K562 (cell line): ENCODE results near the gene VEGFA. TPM values are rescaled to one million over a fixed set of nuclear protein-coding genes. Genes with fewer than 3 reads are reported as not detected.

Experiments
- BHLHE40 ChIP-seq: IDR thresholded peaks from 2 replicates; pipeline ENCODE4 v1.6.1; 2011; ENCODE audit warnings: low read length, improper control_type of control experiment
- CEBPB ChIP-seq: fragments of 450-650 bp; IDR thresholded peaks from 2 replicates; pipeline ENCODE4 v1.6.1; 2016; ENCODE audit warnings: missing genetic modification characterization, missing compliant biosample characterization
- COPS2 ChIP-seq: fragments of 450-650 bp; conservative IDR thresholded peaks from 2 replicates; pipeline ENCODE4 v1.6.1; 2016; ENCODE audit warnings: mild to moderate bottlenecking, moderate library complexity
- E2F4 ChIP-seq: sonication (generic); formaldehyde crosslinking; IDR thresholded peaks from 2 replicates; pipeline ENCODE4 v1.8.0; 2022; ENCODE audit warnings: mild to moderate bottlenecking, low read depth, missing genetic modification reagents
- ELF4 ChIP-seq: fragments of 450-650 bp; formaldehyde crosslinking; IDR thresholded peaks from 2 replicates; pipeline ENCODE4 v1.4.0; 2022; ENCODE audit warnings: missing genetic modification characterization
- GATAD2A ChIP-seq: fragments of 450-650 bp; IDR thresholded peaks from 2 replicates; pipeline ENCODE4 v1.6.1; 2017
- HOMEZ ChIP-seq: fragments of 250-450 bp; sonication (Bioruptor Pico); IDR thresholded peaks from 2 replicates; pipeline ENCODE4 v1.4.0; 2020; ENCODE audit warnings: mild to moderate bottlenecking, moderate library complexity
- KLF6 ChIP-seq: fragments of 250-450 bp; sonication (Bioruptor Pico); IDR thresholded peaks from 2 replicates; pipeline ENCODE4 v1.4.0; 2020; ENCODE audit warnings: mild to moderate bottlenecking, moderate library complexity, borderline replicate concordance
- MITF ChIP-seq: IDR thresholded peaks from 2 replicates; pipeline ENCODE4 v1.6.1; 2014; ENCODE audit warnings: antibody characterized with exemption
- NR1H2 ChIP-seq: sonication (generic); formaldehyde crosslinking; IDR thresholded peaks from 2 replicates; pipeline ENCODE4 v1.4.0; 2020; ENCODE audit warnings: mild to moderate bottlenecking, missing genetic modification reagents
- PCBP1 ChIP-seq: fragments of 200-400 bp; formaldehyde crosslinking; IDR thresholded peaks from 2 replicates; pipeline ENCODE4 v1.6.1; 2018; ENCODE audit warnings: mild to moderate bottlenecking, low read depth, low read length; ENCODE audit not compliant: poor library complexity, severe bottlenecking
- SPI1 ChIP-seq: IDR thresholded peaks from 2 replicates; pipeline ENCODE4 v1.6.1; 2011; ENCODE audit warnings: low read depth, low read length, control low read depth, borderline replicate concordance
- TAF9B ChIP-seq: fragments of 450-650 bp; IDR thresholded peaks from 2 replicates; pipeline ENCODE4 v1.6.1; 2018; ENCODE audit warnings: mild to moderate bottlenecking; ENCODE audit not compliant: partially characterized antibody
- UBTF ChIP-seq, 2 experiments: IDR thresholded peaks; 2 replicates each; pipeline ENCODE4 v1.6.1; 2012; ENCODE audit warnings: improper control_type of control experiment in 2 of 2, low read depth in 2 of 2, low read length in 2 of 2, borderline replicate concordance in 1 of 2
- ZFP30 ChIP-seq: fragments of 250-450 bp; sonication (Bioruptor Pico); IDR thresholded peaks from 2 replicates; pipeline ENCODE4 v1.8.0; 2022; ENCODE audit warnings: moderate library complexity, mild to moderate bottlenecking, inconsistent platforms, borderline replicate concordance
- ZNF24 ChIP-seq: fragments of 450-650 bp; IDR thresholded peaks from 2 replicates; pipeline ENCODE4 v1.6.1; 2016
- ZNF324 ChIP-seq: fragments of 250-450 bp; sonication (Bioruptor Pico); IDR thresholded peaks from 2 replicates; pipeline ENCODE4 v1.4.0; 2020; ENCODE audit warnings: mild to moderate bottlenecking
- ZNF347 ChIP-seq: fragments of 450-650 bp; formaldehyde crosslinking; IDR thresholded peaks from 2 replicates; pipeline ENCODE4 v1.4.0; 2020; ENCODE audit warnings: low read depth, mild to moderate bottlenecking, moderate library complexity
- ZNF395 ChIP-seq: fragments of 200-800 bp; sonication (Bioruptor generic); IDR thresholded peaks from 2 replicates; pipeline ENCODE4 v1.6.1; 2017; ENCODE audit warnings: missing genetic modification characterization, missing compliant biosample characterization
- ZNF77 ChIP-seq: fragments of 250-450 bp; sonication (Bioruptor Pico); IDR thresholded peaks from 2 replicates; pipeline ENCODE4 v1.5.0; 2020
- ZNF780A ChIP-seq: fragments of 250-450 bp; sonication (Bioruptor Pico); IDR thresholded peaks from 2 replicates; pipeline ENCODE4 v1.5.0; 2021; ENCODE audit warnings: mild to moderate bottlenecking
- ZSCAN32 ChIP-seq: fragments of 450-650 bp; formaldehyde crosslinking; IDR thresholded peaks from 2 replicates; pipeline ENCODE4 v1.4.0; 2020; ENCODE audit warnings: mild to moderate bottlenecking, moderate library complexity
- polyA plus RNA-seq, 8 experiments: library from polyadenylated mRNA; depleted of rRNA in 4 of 8; stranded (reverse) in 5 of 8; unstranded in 3 of 8; fragments of >200 nt; fragmentation: Nextera tagmentation in 2 of 8; fragmentation: Illumina TruSeq in 1 of 8; extraction: Ambion mirVana in 2 of 8; extraction: Trizol in 1 of 8; gene quantifications; 2 replicates each; pipeline versions ENCODE4 v1.2.1 to v1.2.3, GENCODE V29; 2011 to 2014; ENCODE audit warnings: inconsistent platforms in 1 of 8, missing spikeins in 1 of 8
- total RNA-seq, 7 experiments: library from RNA; depleted of rRNA in 6 of 7; stranded (reverse); fragments of >200 nt in 6 of 7; fragmentation: Illumina TruSeq in 2 of 7; extraction: Trizol in 2 of 7; gene quantifications; 2 replicates each; pipeline versions ENCODE4 v1.2.1 to v1.2.3, GENCODE V29; 2011 to 2021; ENCODE audit warnings: low replicate concordance in 1 of 7

Gene VEGFA
- total and polyA plus RNA-seq, 9 of the 15 experiments (the other 6 are each of a cell fraction or from before 2014, with no cell fraction given), result 14.0 to 271 (median 124) TPM

GRCh38 chr6:43771210-43771857 is 1.3 kb downstream of the VEGFA start (continued):
- TF ChIP-seq SPI1 (no peak), COPS2 (no peak), ZNF77 (no peak), ZNF395 (CRISPR knock-in tag) (no peak), HOMEZ (CRISPR knock-in tag) (peak; percentile 75; the same call in 1 of the 2 replicates), MITF (no peak), ZNF780A (no peak), E2F4 (no peak; the same call in 1 of the 2 replicates), ZNF24 (no peak), ELF4 (CRISPR knock-in tag) (no peak), PCBP1 (peak; percentile 41), TAF9B (no peak), ZSCAN32 (CRISPR knock-in tag) (no peak), CEBPB (tag) (no peak), ZNF347 (no peak), ZNF324 (CRISPR knock-in tag) (0 out of 2 replicates have a peak, but pooled peaks have one; percentile 38), BHLHE40 (no peak), UBTF (IDR thresholded peaks at IDR 0.05; ENCODE audit: borderline replicate concordance in 1 of 2, low read depth in 2 of 2, low read length in 2 of 2) (0 out of 4 replicates have a peak, but pooled peaks of 1 of the 2 experiments have one; percentile 32), NR1H2 (CRISPR knock-in tag) (no peak; the same call in 1 of the 2 replicates), ZFP30 (no peak), GATAD2A (no peak), KLF6 (CRISPR knock-in tag) (no peak)
